HepG2 (cell line): Measurements from ENCODE around the gene CPVL. TPM values are rescaled to one million over a fixed set of nuclear protein-coding genes. Genes with fewer than 3 reads are reported as not detected.

ENCODE experiments used
- CREM ChIP-seq, 2 experiments: sonication (generic) in 1 of 2; formaldehyde crosslinking in 1 of 2; IDR thresholded peaks; 2 replicates each; pipeline versions ENCODE4 v1.4.0 to v1.6.1; 2016 to 2020; ENCODE audit warnings: antibody characterized with exemption in 1 of 2, mild to moderate bottlenecking in 1 of 2, missing genetic modification reagents in 1 of 2
- HOXA9 ChIP-seq: sonication (generic); formaldehyde crosslinking; IDR thresholded peaks from 2 replicates; pipeline ENCODE4 v1.8.1; 2022; ENCODE audit warnings: missing genetic modification reagents, mild to moderate bottlenecking, moderate library complexity, borderline replicate concordance
- IRF1 ChIP-seq: sonication (generic); formaldehyde crosslinking; IDR thresholded peaks from 2 replicates; pipeline ENCODE4 v1.4.0; 2020; ENCODE audit warnings: low read depth, mild to moderate bottlenecking, missing genetic modification reagents
- JARID2 ChIP-seq: sonication (generic); formaldehyde crosslinking; IDR thresholded peaks from 2 replicates; pipeline ENCODE4 v1.8.1; 2023; ENCODE audit warnings: missing genetic modification reagents, inconsistent platforms; ENCODE audit not compliant: insufficient replicate concordance
- SMAD9 ChIP-seq: sonication (generic); formaldehyde crosslinking; IDR thresholded peaks from 2 replicates; pipeline ENCODE4 v1.5.1; 2020; ENCODE audit warnings: mild to moderate bottlenecking, missing genetic modification reagents
- SRSF1 ChIP-seq: fragments of 200-400 bp; formaldehyde crosslinking; optimal IDR thresholded peaks from 2 replicates; pipeline ENCODE3; 2017; ENCODE audit warnings: mild to moderate bottlenecking, low read depth, low read length, moderate library complexity
- TRIM22 ChIP-seq: fragments of 450-650 bp; IDR thresholded peaks from 2 replicates; pipeline ENCODE4 v1.6.1; 2017
- ZBTB40 ChIP-seq, 2 experiments: fragments of 450-650 bp in 1 of 2; sonication (generic) in 1 of 2; formaldehyde crosslinking in 1 of 2; IDR thresholded peaks; 2 replicates each; pipeline versions ENCODE4 v1.6.1 to v1.8.0; 2016 to 2022; ENCODE audit warnings: antibody characterized with exemption in 1 of 2, mild to moderate bottlenecking in 1 of 2, missing genetic modification reagents in 1 of 2
- ZNF18 ChIP-seq: sonication (generic); formaldehyde crosslinking; IDR thresholded peaks from 2 replicates; pipeline ENCODE4 v1.8.0; 2022; ENCODE audit warnings: mild to moderate bottlenecking, missing genetic modification reagents; ENCODE audit not compliant: insufficient replicate concordance
- ZNF180 ChIP-seq: sonication (generic); formaldehyde crosslinking; IDR thresholded peaks from 2 replicates; pipeline ENCODE4 v1.4.0; 2020; ENCODE audit warnings: low read depth, missing genetic modification reagents, borderline replicate concordance
- ZNF205 ChIP-seq: IDR thresholded peaks from 2 replicates; pipeline ENCODE4 v1.6.1; 2018; ENCODE audit warnings: missing biosample characterization, missing genetic modification reagents
- polyA plus RNA-seq, 8 experiments: library from polyadenylated mRNA; depleted of rRNA in 3 of 8; stranded (reverse) in 7 of 8; unstranded in 1 of 8; fragments of >200 nt; fragmentation: Illumina TruSeq in 4 of 8; extraction: Trizol in 4 of 8; gene quantifications; 2 replicates each; pipeline versions ENCODE4 v1.2.1 to v1.2.3, GENCODE V29; 2011 to 2016; ENCODE audit warnings: low read depth in 4 of 8, missing spikeins in 1 of 8, mixed read lengths in 1 of 8; ENCODE audit not compliant: insufficient read depth in 1 of 8
- total RNA-seq, 5 experiments: library from RNA; depleted of rRNA; stranded (reverse); fragments of >200 nt; fragmentation: Illumina TruSeq; extraction: Trizol; gene quantifications; 2 replicates each; pipeline ENCODE4 v1.2.3, GENCODE V29; 2016; ENCODE audit warnings: low read depth in 1 of 5

The CPVL gene
- total and polyA plus RNA-seq, 2 of the 13 experiments (the other 11 are each of a cell fraction or from before 2014, with no cell fraction given), result 59.2 to 294 TPM

- no peak for TF ChIP-seq HOXA9 (CRISPR knock-in tag)
- no peak for TF ChIP-seq ZBTB40 (IDR thresholded peaks at IDR 0.05)
- TF ChIP-seq ZBTB40 (CRISPR knock-in tag; IDR thresholded peaks at IDR 0.05), result no peak
- 0 out of 2 replicates have a peak, but pooled peaks have one; percentile 8 for TF ChIP-seq ZNF205 (CRISPR knock-in tag)
- TF ChIP-seq SRSF1, result peak; percentile 41
- TF ChIP-seq SMAD9 (CRISPR knock-in tag), result no peak
- no peak for TF ChIP-seq IRF1 (CRISPR knock-in tag)
- TF ChIP-seq TRIM22, result no peak
- no peak for TF ChIP-seq ZNF180 (CRISPR knock-in tag)
- TF ChIP-seq CREM (IDR thresholded peaks at IDR 0.05), result no peak
- no peak for TF ChIP-seq CREM (CRISPR knock-in tag; IDR thresholded peaks at IDR 0.05)
- TF ChIP-seq JARID2 (CRISPR knock-in tag), result no peak
- no peak for TF ChIP-seq ZNF18
Observed at GRCh38 chr7:29146057-29146706, at the start of gene CPVL (continued).
